Measurements from ENCODE around the gene YIF1A. TPM values are rescaled to one million over a fixed set of nuclear protein-coding genes. Genes with fewer than 3 reads are reported as not detected.

Gene YIF1A
- total RNA-seq, 1 experiment from 2014 or later: 127 TPM

DNA sequence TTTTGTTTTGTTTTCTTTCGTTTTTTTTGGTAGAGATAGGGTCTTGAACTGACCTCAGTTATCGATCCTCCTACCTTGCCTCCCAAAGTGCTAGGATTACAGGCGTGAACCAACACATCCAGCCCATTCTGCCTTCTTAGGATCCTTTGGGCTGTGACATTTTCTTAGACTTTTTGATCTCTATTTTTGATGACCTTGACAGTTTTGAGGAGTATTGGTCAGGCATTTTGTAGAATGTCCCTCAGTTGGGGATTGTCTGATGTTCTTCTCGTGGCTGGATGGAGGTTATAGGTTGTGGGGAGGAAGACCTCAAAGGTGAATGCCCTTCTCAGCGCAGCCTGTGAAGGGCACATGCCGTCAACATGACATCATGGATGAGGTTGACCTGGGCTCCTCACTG, 40.0 kb downstream of the YIF1A start:
- no peak for DNase-seq (ENCODE audit: low read depth)

DNA sequence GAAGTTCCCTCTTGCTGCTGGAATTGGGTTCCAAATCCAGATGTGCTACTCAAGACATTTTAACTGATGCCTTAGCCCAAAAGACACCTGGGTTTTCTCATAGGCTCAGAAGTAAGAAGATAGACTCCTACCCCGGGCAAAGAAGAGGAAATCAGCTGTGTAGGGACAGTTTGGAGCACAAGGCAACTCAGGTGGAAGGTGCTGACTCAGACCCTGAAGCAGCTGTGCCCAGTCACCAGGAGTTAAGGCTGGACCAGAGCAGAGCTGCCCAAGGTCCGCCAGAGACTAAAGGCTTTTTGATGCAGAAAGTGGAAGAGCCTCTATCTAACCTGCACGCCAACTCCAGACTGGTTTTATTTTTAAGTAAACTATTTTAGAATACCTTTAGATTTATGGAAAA, 41.1 kb downstream of the YIF1A start:
- DNase-seq (ENCODE audit: low read depth): no peak

DNA sequence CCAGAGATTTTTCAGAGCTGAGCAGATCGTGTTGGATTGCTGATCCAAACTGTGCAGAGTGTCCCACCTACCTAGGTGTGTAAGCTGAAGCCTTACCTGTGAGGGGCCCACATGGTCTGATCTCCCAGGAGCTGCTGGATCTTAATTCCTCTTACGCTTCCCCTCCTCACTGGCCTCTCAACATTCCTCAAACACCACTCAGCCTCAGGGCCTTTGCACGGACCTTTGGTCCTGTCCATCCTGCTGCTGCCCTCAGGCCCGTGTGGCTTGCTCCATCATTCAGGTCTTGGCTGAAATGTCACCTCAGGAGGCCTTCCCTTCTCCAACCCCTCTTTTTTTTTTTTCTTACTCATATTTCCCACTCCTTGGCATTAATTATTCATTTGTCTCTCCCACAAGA, 41.6 kb downstream of the YIF1A start:
- DNase-seq (ENCODE audit: low read depth): no peak

DNA sequence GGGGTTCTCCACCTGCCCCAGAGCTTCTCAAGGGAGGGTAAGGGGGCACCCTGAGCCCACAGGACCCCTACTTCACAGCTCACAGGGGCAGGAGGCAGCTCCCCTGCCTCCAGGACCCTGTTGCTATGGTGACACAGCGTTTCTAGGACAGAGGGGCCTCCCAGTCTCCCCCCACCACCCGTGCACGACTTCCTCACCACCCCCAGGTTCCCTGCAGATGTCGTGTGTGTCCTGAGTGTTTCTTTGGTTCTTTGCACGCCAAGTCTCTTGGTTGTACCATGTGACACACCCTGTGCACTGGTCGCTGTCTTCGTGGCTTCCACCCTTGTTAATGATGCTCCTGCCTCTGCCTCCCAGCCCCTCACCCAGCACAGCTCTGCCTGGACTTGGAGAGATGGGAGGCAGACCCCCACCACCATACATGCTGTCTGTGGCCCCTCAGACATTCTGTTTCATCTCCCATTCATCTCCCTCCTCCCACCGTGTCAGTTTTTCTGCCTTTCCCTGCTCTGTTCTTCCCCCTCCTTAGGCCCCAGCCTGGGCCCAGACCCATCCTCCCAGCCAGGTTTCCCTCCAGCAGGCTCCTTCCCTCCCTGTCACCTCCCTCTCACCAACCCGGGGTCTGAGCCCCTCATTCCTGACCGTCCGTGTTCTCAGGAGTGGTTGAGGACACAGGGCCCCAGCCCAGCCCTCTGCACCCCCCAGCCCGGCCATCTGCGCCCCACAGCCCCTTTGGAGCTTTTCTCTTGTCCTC, 45.0 kb downstream of the YIF1A start:
- DNase-seq (ENCODE audit: low read depth): no peak

DNA sequence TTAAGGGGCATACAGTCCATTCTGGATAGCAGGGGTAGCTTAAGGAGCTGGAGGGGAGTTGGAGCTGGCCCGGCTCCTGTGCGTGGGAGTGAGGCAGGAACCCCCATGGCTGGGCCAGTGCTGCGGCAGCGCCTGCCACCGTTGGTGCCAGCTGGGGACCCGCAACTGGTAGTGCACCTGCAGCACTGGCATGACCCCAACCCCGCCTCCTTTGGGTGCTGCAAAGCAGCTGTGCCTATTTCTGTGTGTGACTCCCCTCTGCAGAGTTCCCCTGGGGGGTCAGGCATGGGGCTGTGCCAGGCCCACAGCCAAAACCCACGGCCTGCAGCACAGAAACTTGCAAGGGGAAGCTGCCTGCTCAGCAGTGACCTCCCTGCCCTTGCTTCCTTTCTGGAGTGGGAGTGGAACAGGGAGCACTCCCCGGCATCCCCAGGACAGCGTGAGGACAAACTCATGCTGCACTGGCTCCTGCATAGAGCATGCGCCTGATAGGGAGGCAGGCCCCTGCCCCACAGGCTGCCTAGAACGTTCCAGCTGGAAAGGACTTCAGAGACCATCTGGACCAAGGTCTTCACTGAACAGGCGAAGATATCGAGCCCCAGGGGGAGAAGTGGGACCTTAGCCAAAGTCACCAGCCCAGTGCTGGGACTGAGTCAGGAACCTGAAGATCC, 46.7 kb downstream of the YIF1A start:
- DNase-seq (ENCODE audit: low read depth): no peak

DNA sequence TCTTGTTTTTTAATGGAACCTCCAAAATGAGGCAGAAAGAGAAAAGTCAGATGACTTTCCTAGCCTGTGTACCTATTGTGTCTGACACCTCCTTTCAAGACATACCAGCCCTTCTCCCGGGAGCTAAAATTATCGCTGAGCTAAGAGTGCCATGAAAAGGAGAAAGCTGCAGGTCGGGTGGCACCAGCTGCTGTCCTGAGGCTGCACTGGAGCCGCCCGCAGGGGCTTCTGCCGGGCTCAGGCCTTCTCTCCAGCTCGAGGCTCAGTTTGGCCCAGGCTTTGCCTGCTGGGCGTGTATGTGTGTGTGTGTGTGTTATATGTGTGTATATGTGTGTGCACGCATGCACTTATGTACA, 48.2 kb downstream of the YIF1A start:
- DNase-seq (ENCODE audit: low read depth): no peak

DNA sequence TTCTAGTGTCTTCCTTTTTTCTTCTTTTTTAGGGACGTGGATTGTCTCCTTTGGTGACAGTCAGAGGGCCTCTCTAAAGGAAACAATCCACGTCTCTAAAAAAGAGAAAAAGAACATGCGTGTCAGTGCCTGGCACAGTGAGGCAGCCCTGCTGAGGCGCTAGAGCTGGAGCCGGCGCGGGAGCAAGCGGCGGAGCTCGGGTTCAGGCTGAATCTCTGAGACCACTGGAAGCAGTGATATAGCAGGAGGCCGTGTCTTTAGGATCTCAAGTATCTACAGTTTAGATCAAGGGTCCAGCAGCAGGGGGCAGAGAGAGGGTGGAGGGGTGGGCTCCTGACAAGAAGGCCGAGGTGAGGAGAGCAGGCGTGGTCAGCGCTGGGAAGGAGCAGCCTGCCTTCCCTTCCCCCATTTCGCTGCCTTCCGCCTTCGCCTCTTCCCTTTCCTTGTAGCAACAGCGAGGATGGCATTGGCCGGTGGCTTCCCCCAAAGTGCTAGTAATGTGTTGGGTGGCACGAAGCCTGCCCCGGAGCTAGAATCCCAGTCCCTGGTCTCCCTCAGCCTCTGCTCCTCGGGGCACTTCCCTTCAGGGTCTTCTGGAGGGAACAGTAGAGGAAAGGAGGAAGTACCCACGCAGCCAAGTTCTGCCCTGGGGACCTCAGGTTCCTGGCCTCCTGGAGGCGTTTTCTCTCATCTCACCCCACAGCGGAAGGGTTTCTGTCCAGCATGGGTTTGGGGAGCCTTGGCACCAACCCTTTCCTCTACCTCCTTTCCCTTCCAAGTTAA, 48.8 kb downstream of the YIF1A start:
- no peak for DNase-seq (ENCODE audit: low read depth)

DNA sequence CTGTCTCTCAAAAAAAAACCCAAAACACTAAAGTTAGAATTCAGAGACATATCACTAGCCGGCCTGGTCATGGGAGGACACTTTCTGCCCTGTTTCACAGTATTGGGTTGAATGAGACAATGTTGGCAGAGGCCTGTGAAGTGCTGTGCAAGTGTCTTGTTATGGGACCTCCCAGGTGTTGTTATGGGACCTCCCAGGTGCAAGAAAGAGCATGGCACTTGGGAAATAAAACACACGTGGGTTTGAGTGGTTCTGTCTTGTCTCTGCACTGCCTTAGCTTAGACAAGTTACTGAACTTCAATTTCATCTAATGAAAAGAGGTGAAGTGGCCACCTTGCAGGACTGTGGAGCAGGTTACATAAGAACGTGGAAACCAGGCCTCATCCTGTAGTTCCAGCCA, 49.4 kb downstream of the YIF1A start:
- DNase-seq (ENCODE audit: low read depth): no peak

DNA sequence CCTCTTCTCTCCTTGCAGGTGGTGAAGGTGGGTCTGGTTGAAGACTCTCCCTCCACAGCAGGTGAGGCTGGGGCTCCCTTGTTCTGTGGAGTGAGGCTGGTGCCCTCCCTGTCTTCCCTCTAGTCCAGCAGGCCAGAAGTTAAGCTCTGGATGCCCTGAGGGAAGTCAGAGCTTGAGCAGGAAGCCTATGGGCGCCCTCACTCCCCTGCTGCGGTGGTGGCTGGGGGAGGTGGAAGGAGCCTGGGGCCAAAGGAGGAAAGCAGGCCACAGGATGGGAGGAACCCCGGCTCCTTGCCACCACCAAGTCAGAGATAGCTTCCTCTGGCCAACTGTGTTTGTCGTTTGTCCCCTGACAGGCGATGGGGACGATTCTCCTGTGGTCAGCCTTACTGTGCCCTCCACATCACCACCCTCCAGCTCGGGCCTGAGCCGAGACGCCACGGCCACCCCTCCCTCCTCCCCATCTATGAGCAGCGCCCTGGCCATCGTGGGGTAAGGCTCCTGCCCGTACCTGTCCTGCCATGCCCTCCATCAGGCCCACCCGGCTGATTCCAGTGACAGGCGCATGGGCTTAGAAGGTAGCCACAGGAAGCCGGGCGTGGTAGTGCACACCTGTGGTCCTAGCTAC, 50.0 kb downstream of the YIF1A start:
- no peak for DNase-seq (ENCODE audit: low read depth)

DNA sequence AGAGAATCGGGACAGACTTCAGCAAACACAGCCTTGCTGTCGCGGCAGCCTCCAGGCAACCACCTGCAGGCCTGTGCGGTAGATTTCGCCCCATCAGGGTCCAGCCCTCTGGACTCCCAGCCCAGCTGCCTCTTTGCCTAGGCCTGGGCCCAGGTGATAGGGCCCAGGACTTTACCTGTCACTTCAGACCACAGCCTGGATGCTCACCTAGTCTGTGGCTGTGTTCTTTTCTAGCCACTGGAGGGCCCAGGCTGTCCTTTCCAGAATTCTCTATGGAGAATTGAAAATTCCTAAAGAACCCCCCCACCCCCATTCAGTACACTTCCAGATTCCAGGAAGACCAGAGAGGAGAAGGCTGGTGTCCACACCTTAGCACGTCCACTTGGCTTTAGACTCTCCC, 51.1 kb downstream of the YIF1A start:
- DNase-seq (ENCODE audit: low read depth): no peak

DNA sequence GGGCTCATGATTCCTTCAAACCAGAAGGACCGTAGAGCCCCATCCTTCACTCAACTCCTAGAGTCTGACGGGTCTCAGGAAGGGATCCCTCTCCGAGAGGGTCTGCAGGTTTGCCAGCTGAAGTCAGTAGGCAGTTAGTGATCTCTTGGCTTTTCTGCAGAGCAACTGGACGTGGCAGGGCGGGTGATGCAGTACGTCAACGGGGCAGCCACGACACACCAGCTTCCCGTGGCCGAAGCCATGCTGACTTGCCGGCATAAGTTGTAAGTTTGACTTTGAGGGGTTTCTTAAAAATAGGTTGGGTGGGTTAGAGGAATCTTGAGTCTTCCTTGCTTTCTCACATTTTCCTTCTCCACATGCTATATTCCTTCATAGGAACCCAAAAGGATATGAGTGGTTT, 53.8 kb downstream of the YIF1A start:
- no peak for DNase-seq (ENCODE audit: low read depth)

Other genes starting within 250 kb of the YIF1A start
- not detected in 2 replicates for gene GAL3ST3, start 240.0 kb downstream of the YIF1A start, total RNA-seq (2014; rRNA removed; shearing (Covaris generic))
- 230 and 239 TPM in 2 replicates for gene SF3B2, start 236.8 kb downstream of the YIF1A start, total RNA-seq (2014; rRNA removed; shearing (Covaris generic))
- 10.4 and 17.8 TPM in 2 replicates for gene PACS1, start 218.9 kb downstream of the YIF1A start, total RNA-seq (2014; rRNA removed; shearing (Covaris generic))
- 13.2 and 14.2 TPM in 2 replicates for gene KLC2, start 31.4 kb downstream of the YIF1A start, total RNA-seq (2014; rRNA removed; shearing (Covaris generic))
- gene RAB1B, start 20.5 kb downstream of the YIF1A start, total RNA-seq (2014; rRNA removed; shearing (Covaris generic)): 210 and 249 TPM in 2 replicates
- 1.5 and 2.6 TPM in 2 replicates for gene CNIH2, start 11.0 kb downstream of the YIF1A start, total RNA-seq (2014; rRNA removed; shearing (Covaris generic))
- not detected in 2 replicates for gene TMEM151A, start 2.8 kb upstream of the YIF1A start, total RNA-seq (2014; rRNA removed; shearing (Covaris generic))
- not detected in 2 replicates for gene CD248, start 27.9 kb upstream of the YIF1A start, total RNA-seq (2014; rRNA removed; shearing (Covaris generic))
- 44.2 and 47.5 TPM in 2 replicates for gene RIN1, start 47.3 kb upstream of the YIF1A start, total RNA-seq (2014; rRNA removed; shearing (Covaris generic))
- 69.9 and 78.7 TPM in 2 replicates for gene BRMS1, start 56.0 kb upstream of the YIF1A start, total RNA-seq (2014; rRNA removed; shearing (Covaris generic))
- gene B4GAT1, start 58.5 kb upstream of the YIF1A start, total RNA-seq (2014; rRNA removed; shearing (Covaris generic)): 27.0 and 34.4 TPM in 2 replicates
- gene SLC29A2, start 82.6 kb upstream of the YIF1A start, total RNA-seq (2014; rRNA removed; shearing (Covaris generic)): 0.37 and 0.68 TPM in 2 replicates
- not detected in 2 replicates for gene NPAS4, start 131.9 kb upstream of the YIF1A start, total RNA-seq (2014; rRNA removed; shearing (Covaris generic))
- 84.2 and 120 TPM in 2 replicates for gene MRPL11, start 149.7 kb upstream of the YIF1A start, total RNA-seq (2014; rRNA removed; shearing (Covaris generic))
- gene PELI3, start 177.8 kb upstream of the YIF1A start, total RNA-seq (2014; rRNA removed; shearing (Covaris generic)): 9.7 and 9.8 TPM in 2 replicates
- gene DPP3, start 191.3 kb upstream of the YIF1A start, total RNA-seq (2014; rRNA removed; shearing (Covaris generic)): 65.2 and 83.9 TPM in 2 replicates
- gene BBS1, start 221.5 kb upstream of the YIF1A start, total RNA-seq (2014; rRNA removed; shearing (Covaris generic)): 2.0 and 10.4 TPM in 2 replicates

Data from HT1080 (cell line).